ENCODE measurements around the gene FAM228B.
A peak's percentile ranks its signal among the peaks of the same experiment; 100 is the strongest.

Gene FAM228B

DNA sequence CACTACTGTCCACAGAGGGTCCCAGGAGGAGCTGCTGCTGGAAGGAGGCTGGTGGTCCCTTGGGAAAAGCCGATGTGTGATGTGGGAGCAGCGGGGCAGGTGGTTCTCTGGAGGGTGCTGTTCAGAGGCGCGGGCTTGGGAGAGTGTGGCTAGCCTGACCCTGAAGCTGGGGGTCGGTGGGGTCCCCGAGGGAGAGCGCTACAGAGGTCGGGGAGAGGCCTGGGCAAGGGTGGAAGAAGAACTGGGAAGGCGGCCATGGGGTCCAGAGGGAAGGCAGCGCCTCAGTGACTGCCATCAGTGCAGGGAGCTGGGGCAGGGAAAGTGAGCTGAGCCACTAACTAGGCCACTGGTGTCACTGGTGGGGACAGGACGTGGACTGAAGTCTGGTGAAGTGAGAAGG lies 84.1 kb downstream of the FAM228B start:
- Histone ChIP-seq H3K27ac (replicated peaks) (no peak overlapping the region), H3K27me3 (ENCODE audit: insufficient read depth, poor library complexity, severe bottlenecking) (no peaks in the 10 kb centered on the region), H3K4me3 (replicated peaks; ENCODE audit: insufficient read depth, low read length) (no peak overlapping the region)
- no peak for DNase-seq (ENCODE audit: low read depth in 1 of 2, low spot score in 1 of 2)
- no peak for TF ChIP-seq GABPA (IDR thresholded peaks at IDR 0.05; ENCODE audit: low read depth)
- TF ChIP-seq, protein P1, sequence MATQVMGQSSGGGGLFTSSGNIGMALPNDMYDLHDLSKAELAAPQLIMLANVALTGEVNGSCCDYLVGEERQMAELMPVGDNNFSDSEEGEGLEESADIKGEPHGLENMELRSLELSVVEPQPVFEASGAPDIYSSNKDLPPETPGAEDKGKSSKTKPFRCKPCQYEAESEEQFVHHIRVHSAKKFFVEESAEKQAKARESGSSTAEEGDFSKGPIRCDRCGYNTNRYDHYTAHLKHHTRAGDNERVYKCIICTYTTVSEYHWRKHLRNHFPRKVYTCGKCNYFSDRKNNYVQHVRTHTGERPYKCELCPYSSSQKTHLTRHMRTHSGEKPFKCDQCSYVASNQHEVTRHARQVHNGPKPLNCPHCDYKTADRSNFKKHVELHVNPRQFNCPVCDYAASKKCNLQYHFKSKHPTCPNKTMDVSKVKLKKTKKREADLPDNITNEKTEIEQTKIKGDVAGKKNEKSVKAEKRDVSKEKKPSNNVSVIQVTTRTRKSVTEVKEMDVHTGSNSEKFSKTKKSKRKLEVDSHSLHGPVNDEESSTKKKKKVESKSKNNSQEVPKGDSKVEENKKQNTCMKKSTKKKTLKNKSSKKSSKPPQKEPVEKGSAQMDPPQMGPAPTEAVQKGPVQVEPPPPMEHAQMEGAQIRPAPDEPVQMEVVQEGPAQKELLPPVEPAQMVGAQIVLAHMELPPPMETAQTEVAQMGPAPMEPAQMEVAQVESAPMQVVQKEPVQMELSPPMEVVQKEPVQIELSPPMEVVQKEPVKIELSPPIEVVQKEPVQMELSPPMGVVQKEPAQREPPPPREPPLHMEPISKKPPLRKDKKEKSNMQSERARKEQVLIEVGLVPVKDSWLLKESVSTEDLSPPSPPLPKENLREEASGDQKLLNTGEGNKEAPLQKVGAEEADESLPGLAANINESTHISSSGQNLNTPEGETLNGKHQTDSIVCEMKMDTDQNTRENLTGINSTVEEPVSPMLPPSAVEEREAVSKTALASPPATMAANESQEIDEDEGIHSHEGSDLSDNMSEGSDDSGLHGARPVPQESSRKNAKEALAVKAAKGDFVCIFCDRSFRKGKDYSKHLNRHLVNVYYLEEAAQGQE (IDR thresholded peaks at IDR 0.05; ENCODE audit: insufficient replicate concordance, low read depth): no peak
- TF ChIP-seq POLR2AphosphoS5 (IDR thresholded peaks at IDR 0.05; ENCODE audit: low read depth): no peak
- no peak for TF ChIP-seq SPI1 (IDR thresholded peaks at IDR 0.05; ENCODE audit: borderline replicate concordance, low read depth)
- TF ChIP-seq, protein P2, sequence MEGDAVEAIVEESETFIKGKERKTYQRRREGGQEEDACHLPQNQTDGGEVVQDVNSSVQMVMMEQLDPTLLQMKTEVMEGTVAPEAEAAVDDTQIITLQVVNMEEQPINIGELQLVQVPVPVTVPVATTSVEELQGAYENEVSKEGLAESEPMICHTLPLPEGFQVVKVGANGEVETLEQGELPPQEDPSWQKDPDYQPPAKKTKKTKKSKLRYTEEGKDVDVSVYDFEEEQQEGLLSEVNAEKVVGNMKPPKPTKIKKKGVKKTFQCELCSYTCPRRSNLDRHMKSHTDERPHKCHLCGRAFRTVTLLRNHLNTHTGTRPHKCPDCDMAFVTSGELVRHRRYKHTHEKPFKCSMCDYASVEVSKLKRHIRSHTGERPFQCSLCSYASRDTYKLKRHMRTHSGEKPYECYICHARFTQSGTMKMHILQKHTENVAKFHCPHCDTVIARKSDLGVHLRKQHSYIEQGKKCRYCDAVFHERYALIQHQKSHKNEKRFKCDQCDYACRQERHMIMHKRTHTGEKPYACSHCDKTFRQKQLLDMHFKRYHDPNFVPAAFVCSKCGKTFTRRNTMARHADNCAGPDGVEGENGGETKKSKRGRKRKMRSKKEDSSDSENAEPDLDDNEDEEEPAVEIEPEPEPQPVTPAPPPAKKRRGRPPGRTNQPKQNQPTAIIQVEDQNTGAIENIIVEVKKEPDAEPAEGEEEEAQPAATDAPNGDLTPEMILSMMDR (IDR thresholded peaks at IDR 0.05; ENCODE audit: insufficient read depth, low read length): no peak

DNA sequence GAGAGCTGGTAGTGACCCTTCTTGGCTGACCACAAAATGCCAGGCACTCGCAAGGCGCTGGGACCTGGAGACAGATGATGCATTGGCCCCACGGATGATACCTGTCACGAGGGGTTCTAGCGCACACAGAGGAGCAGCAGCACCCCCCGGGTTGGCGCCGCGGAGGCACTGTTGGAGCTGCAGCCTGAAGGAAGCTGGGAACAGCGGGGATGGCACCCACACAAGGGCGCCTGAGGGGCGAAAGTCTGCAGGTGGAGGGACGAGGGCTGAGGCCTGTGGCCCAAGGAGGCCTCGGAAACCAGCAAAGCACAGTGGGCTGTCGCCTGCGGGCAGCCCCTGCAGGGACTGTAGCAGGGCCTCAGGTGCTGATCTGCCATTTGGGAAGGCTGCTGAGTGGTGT lies 85.2 kb downstream of the FAM228B start:
- Histone ChIP-seq H3K27ac (replicated peaks) (no peak overlapping the region), H3K27me3 (ENCODE audit: insufficient read depth, poor library complexity, severe bottlenecking) (no peaks in the 10 kb centered on the region), H3K4me3 (replicated peaks; ENCODE audit: insufficient read depth, low read length) (no peak overlapping the region)
- DNase-seq (ENCODE audit: low read depth in 1 of 2, low spot score in 1 of 2): no peak
- TF ChIP-seq, protein P1 (IDR thresholded peaks at IDR 0.05; ENCODE audit: insufficient replicate concordance, low read depth): no peak
- TF ChIP-seq SPI1 (IDR thresholded peaks at IDR 0.05; ENCODE audit: borderline replicate concordance, low read depth): no peak
- no peak for TF ChIP-seq POLR2AphosphoS5 (IDR thresholded peaks at IDR 0.05; ENCODE audit: low read depth)
- TF ChIP-seq, protein P2 (IDR thresholded peaks at IDR 0.05; ENCODE audit: insufficient read depth, low read length): no peak

DNA sequence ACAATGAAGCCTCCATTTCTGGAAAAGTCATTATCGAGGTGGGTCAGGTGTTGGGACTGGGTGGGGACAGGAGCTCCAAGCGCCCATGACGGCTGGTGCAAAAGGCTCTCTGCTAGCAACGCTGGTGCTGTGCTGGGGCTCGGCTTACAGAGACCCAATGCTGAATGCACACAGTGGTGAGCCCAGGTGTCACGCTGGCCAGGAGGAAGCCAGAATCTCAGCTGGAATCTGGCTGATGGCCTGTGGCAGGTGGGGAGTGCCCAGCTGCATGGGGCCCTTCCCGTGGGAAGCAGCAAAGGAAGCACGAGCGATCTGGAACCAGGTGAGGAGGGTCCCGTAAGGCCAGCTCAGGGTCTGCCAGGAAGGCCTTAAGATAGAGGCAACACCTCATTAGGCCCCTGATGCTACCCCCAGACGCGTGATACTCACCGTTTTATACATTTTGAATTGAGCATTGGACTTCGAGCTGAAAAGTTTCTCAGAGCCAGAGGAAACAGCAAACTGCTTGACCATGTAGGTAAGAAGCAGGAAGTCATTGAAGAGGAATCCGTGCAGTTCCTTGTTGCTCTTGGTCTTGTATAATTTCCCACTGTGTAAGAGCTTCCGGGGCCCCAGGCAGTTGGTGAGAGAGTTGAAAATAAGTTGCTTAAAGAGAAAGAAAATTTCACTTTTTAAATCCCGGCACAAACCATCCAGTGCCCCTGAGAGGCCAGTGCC lies 86.3 kb downstream of the FAM228B start:
- peak; percentile 28 to 65 for DNase-seq (ENCODE audit: low read depth in 1 of 2, low spot score in 1 of 2)
- no peaks in the 10 kb centered on the region for H3K27me3 ChIP-seq (ENCODE audit: insufficient read depth, poor library complexity, severe bottlenecking)
- TF ChIP-seq POLR2AphosphoS5 (IDR thresholded peaks at IDR 0.05; ENCODE audit: low read depth): no peak
- TF ChIP-seq, protein P1 (IDR thresholded peaks at IDR 0.05; ENCODE audit: insufficient replicate concordance, low read depth): no peak
- no peak for TF ChIP-seq GABPA (IDR thresholded peaks at IDR 0.05; ENCODE audit: low read depth)
- TF ChIP-seq, protein P2 (IDR thresholded peaks at IDR 0.05; ENCODE audit: insufficient read depth, low read length): no peak
- peak; percentile 75 for TF ChIP-seq SPI1 (IDR thresholded peaks at IDR 0.05; ENCODE audit: borderline replicate concordance, low read depth)
- H3K27ac ChIP-seq (replicated peaks): peak overlapping the region; percentile 44
- no peak overlapping the region for H3K4me3 ChIP-seq (replicated peaks; ENCODE audit: insufficient read depth, low read length)

Data from HL-60 (cell line).